ENCODE measurements around the gene TMEM205.
A peak's percentile ranks its signal among the peaks of the same experiment; 100 is the strongest.

TMEM205 gene

DNA sequence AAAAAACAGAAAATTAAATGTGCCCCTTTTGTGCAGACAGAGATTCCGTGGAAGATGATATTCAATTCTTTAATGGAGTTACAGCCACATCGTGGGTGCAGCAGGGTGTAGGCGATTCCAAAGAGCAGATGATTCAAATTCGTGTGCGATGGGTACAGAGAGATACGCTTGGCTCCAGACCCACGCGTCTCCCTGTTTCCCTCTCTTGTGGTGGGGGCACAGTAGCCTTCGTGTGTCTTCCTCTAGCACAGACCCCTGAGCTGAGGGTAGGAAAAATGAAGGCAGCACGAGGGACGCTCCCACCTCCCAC is 45.3 kb downstream of the TMEM205 start:
- FAIRE-seq: no peak

GRCh38 chr19:11299946-11300810 is 45.9 kb downstream of the TMEM205 start:
- no peak for FAIRE-seq
- no peak for DNase-seq (ENCODE audit: low spot score)

More for the DNA sequence above, 45.3 kb downstream of the TMEM205 start:
- no peak for DNase-seq (ENCODE audit: low spot score)

DNA sequence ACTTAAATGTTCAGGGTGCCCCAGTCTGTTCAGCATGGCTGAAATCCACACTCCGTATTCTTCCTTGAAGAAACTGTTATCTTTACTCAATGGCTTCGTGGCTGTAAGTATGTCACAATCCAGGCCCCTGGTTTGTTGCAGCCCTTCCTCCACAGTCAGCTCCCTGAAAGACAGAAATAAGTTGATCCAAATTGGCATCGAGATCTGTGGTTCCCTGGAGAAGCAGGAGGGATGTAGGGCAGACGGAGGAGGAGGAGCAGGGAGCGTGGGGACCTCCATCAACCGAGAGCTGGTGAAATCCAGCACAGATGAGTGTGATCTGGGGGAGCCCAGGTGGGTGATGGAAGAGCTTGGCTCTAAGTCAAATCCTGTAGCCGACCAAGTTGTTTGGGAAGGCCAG is 49.8 kb downstream of the TMEM205 start:
- no peak for DNase-seq (ENCODE audit: low spot score)
- no peak for FAIRE-seq

- FAIRE-seq: no peak
- DNase-seq (ENCODE audit: low spot score): no peak
These were observed 50.3 kb downstream of the TMEM205 start, which contains the start of gene TSPAN16 for GRCh38 chr19:11295665-11296245. Gene TSPAN16, plus strand, starts transcription at chr19:11296160. Its CDS starts 138 bp downstream, at chr19:11296298.

GRCh38 chr19:11295180-11295579 is 50.9 kb downstream of the TMEM205 start:
- FAIRE-seq: no peak

DNA sequence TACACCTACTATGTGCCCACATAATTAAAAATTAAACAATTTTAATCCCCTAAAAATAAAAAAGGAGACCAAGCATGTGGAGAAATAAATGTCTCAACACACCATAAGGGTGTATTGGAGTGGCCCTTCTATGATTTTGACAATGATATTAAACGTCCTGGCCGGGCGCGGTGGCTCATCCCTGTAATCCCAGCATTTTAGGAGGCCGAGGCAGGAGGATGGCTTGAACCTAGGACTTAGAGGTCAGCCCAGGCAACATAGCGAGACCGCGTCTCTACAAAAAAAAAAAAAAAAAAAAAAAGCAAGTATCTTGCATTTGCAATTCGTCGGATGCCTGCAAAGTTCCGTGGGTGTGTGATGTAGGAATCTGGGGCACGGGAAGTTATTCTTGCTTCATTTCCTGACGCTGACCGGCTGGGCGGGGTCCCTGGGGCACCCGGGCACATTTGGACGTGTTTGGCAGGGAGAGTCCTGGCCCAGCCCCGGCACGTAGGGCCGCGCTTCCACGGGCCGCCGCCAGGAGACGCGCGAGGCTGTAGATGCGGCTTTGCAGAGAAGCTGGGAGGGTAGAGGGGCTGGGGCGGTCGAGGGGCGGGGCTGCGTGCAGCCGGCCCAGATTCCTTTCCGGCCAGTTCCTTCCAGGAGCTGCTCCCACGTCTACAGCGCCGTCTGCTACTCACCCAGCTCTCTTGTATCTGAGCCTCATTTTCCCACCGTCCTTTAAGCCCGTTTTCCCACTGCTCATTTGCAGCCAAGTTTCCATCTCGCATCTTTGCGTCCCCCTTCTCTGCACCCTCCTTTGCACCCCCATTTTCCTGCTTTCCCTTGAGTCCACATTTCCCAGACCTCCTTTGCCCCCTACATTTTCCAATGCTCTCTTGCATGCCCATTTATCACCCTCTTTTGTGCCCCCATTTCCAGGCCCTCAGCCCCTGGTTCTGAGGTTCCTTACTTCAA is 52.4 kb downstream of the TMEM205 start:
- FAIRE-seq: no peak
- DNase-seq (ENCODE audit: low spot score): peak; percentile 80

More at GRCh38 chr19:11295180-11295579, 50.9 kb downstream of the TMEM205 start:
- no peak for DNase-seq (ENCODE audit: low spot score)

Measured in RCC 7860 (cell line).